Muscle of leg (tissue), 16 donors: ENCODE measurements around the gene HSFX2. TPM values are rescaled to one million over a fixed set of nuclear protein-coding genes. Genes with fewer than 3 reads are reported as not detected.
"Not testable (repeated sequence)": the region's sequence is repeated elsewhere in the genome, so short reads cannot be mapped to it uniquely, and the experiment has no call there.

Experiments
- DNase-seq: peaks from one replicate; pipeline ENCODE4 v3.0.0; 2013
- H3K27ac ChIP-seq: one replicate; pipeline ENCODE4 v1.5.1; 2013; ENCODE audit warnings: mild to moderate bottlenecking, low read length, control low read depth
- H3K27me3 ChIP-seq: one replicate; pipeline ENCODE4 v1.6.1; 2013; ENCODE audit warnings: low read length; ENCODE audit not compliant: control insufficient read depth, insufficient read depth
- H3K36me3 ChIP-seq: one replicate; pipeline ENCODE4 v1.6.1; 2013; ENCODE audit warnings: low read length; ENCODE audit not compliant: control insufficient read depth, insufficient read depth
- H3K4me1 ChIP-seq: one replicate; pipeline ENCODE4 v1.6.1; 2013; ENCODE audit warnings: low read length; ENCODE audit not compliant: control insufficient read depth, insufficient read depth
- H3K4me3 ChIP-seq: one replicate; pipeline ENCODE4 v1.5.1; 2013; ENCODE audit warnings: low read length, control low read depth
- H3K9me3 ChIP-seq: replicated peaks from 2 replicates; pipeline ENCODE4 v1.6.1; 2013; ENCODE audit warnings: low read depth, low read length; ENCODE audit not compliant: control insufficient read depth
- WGBS: methylation state at CpG from one replicate; pipeline ENCODE4 v1.1.5; 2013; ENCODE audit warnings: missing lambda C conversion rate; ENCODE audit not compliant: insufficient coverage; 5-methylcytosine and 5-hydroxymethylcytosine counted together
- long read RNA-seq, 11 donors: transcript quantifications; one replicate each; lab custom pipeline, GENCODE V29; 2026
- polyA plus RNA-seq, 8 donors: library from polyadenylated mRNA; unstranded; fragments of 120-200 nt; gene quantifications; one replicate each; pipeline versions ENCODE4 v1.2.1 to v1.2.3, GENCODE V29; 2013; ENCODE audit warnings: inconsistent platforms in 1 of 8, low replicate concordance in 1 of 8; ENCODE audit not compliant: insufficient read length in 8 of 8, insufficient read depth in 1 of 8
- total RNA-seq: library from RNA; stranded (reverse); fragments of 120-200 nt; gene quantifications from one replicate; pipeline ENCODE4 v1.2.4, GENCODE V29; 2013

The HSFX2 gene
- 0.75 TPM for total RNA-seq
- 1 to 10 TPM in 1 of 8 donors, under 1 TPM in 7; 0.37 to 1.2 (median 0.71) TPM for polyA plus RNA-seq
- long read RNA-seq, donor 1, result 0 reads
- long read RNA-seq, donor 2, result 0 reads
- long read RNA-seq, donor 3, result 0 reads
- long read RNA-seq, donor 4, result 0 reads
- long read RNA-seq, donor 5, result 0 reads
- long read RNA-seq, donor 6, result 0 reads
- long read RNA-seq, donor 7, result 0 reads
- long read RNA-seq, donor 8, result 0 reads
- long read RNA-seq, donor 9, result 0 reads
- long read RNA-seq, donor 10, result 0 reads
- long read RNA-seq, donor 11, result 0 reads

- not testable (repeated sequence) for H3K36me3 ChIP-seq, DNase-seq, H3K4me1 ChIP-seq, H3K4me3 ChIP-seq, H3K27ac ChIP-seq, H3K27me3 ChIP-seq, H3K9me3 ChIP-seq
- no CpG with 5 or more reads among the region's 17 CpGs for WGBS
Observed at GRCh38 chrX:149595214-149595613, at the start of gene HSFX2. HSFX2 (minus strand) TSS chrX:149595314; CDS start chrX:149594700, 614 bp downstream.

- Histone ChIP-seq H3K4me3 (no peak overlapping the region), H3K27ac (no peak overlapping the region), H3K36me3 (no peaks in the 10 kb centered on the region), H3K27me3 (peaks cover 8% of the 10 kb centered on the region), H3K4me1 (no peaks in the 10 kb centered on the region), H3K9me3 (no peaks in the 10 kb centered on the region)
- DNase-seq, result peak; percentile 13
- 63% methylated on average over 2 of the region's 4 CpGs for WGBS
Observed at GRCh38 chrX:149643496-149643895, 48.4 kb upstream of the HSFX2 start.

- Histone ChIP-seq H3K27ac (no peak overlapping the region), H3K27me3 (peaks cover 4% of the 10 kb centered on the region), H3K36me3 (no peaks in the 10 kb centered on the region), H3K9me3 (no peaks in the 10 kb centered on the region), H3K4me1 (no peaks in the 10 kb centered on the region), H3K4me3 (no peak overlapping the region)
- peak; percentile 35 for DNase-seq
- no CpG with 5 or more reads among the region's 2 CpGs for WGBS
Observed at GRCh38 chrX:149641835-149642234, 46.7 kb upstream of the HSFX2 start.

GRCh38 chrX:149641432-149641831 is 46.3 kb upstream of the HSFX2 start:
- Histone ChIP-seq H3K27me3 (peaks cover 6% of the 10 kb centered on the region), H3K27ac (no peak overlapping the region), H3K4me3 (no peak overlapping the region), H3K9me3 (no peaks in the 10 kb centered on the region), H3K4me1 (no peaks in the 10 kb centered on the region), H3K36me3 (no peaks in the 10 kb centered on the region)
- no peak for DNase-seq
- WGBS, result no CpG with 5 or more reads among the region's 3 CpGs

GRCh38 chrX:149639568-149639967 is 44.5 kb upstream of the HSFX2 start:
- no peak for DNase-seq
- Histone ChIP-seq H3K36me3 (no peaks in the 10 kb centered on the region), H3K9me3 (no peaks in the 10 kb centered on the region), H3K27me3 (peaks cover 10% of the 10 kb centered on the region), H3K4me3 (no peak overlapping the region), H3K4me1 (no peaks in the 10 kb centered on the region), H3K27ac (no peak overlapping the region)
- WGBS, result no CpG with 5 or more reads among the region's 3 CpGs

GRCh38 chrX:149638860-149639259 is 43.7 kb upstream of the HSFX2 start:
- Histone ChIP-seq H3K4me1 (no peaks in the 10 kb centered on the region), H3K4me3 (no peak overlapping the region)

GRCh38 chrX:149633511-149633910 is 38.4 kb upstream of the HSFX2 start:
- H3K4me3 ChIP-seq, result no peak overlapping the region
- no peak overlapping the region for H3K27ac ChIP-seq
- no peak for DNase-seq

More at GRCh38 chrX:149638860-149639259, 43.7 kb upstream of the HSFX2 start:
- Histone ChIP-seq H3K27me3 (peaks cover 13% of the 10 kb centered on the region), H3K36me3 (no peaks in the 10 kb centered on the region), H3K9me3 (no peaks in the 10 kb centered on the region), H3K27ac (no peak overlapping the region)
- no peak for DNase-seq

GRCh38 chrX:149631234-149632165 is 36.4 kb upstream of the HSFX2 start, which contains the start of gene TMEM185A:
TMEM185A (minus strand) TSS chrX:149631792; CDS start chrX:149631580, 212 bp downstream.
- peak within 1 kb of the TSS; percentile 82 for H3K27ac ChIP-seq
- peak within 1 kb of the TSS; percentile 53 for H3K4me3 ChIP-seq
- H3K36me3 ChIP-seq, result no peaks in the 10 kb centered on the region
- no peaks in the 10 kb centered on the region for H3K9me3 ChIP-seq
- H3K27me3 ChIP-seq, result peaks cover 25% of the 10 kb centered on the region
- DNase-seq, result peak; percentile 78
- peaks cover 9% of the 10 kb centered on the region for H3K4me1 ChIP-seq
- WGBS, result 28% methylated on average over 88 of the region's 102 CpGs

More at GRCh38 chrX:149633511-149633910, 38.4 kb upstream of the HSFX2 start:
- no peaks in the 10 kb centered on the region for H3K36me3 ChIP-seq
- peaks cover 24% of the 10 kb centered on the region for H3K27me3 ChIP-seq
- peaks cover 9% of the 10 kb centered on the region for H3K4me1 ChIP-seq
- no peaks in the 10 kb centered on the region for H3K9me3 ChIP-seq

- H3K9me3 ChIP-seq, result no peaks in the 10 kb centered on the region
- peaks cover 9% of the 10 kb centered on the region for H3K4me1 ChIP-seq
- WGBS, result 21% methylated on average over 12 of the region's 16 CpGs
- peak; percentile 68 for DNase-seq
- H3K36me3 ChIP-seq, result no peaks in the 10 kb centered on the region
- H3K27ac ChIP-seq, result peak overlapping the region; percentile 82
- H3K4me3 ChIP-seq, result peak overlapping the region; percentile 53
- peaks cover 25% of the 10 kb centered on the region for H3K27me3 ChIP-seq
Observed at GRCh38 chrX:149630681-149631233, 35.6 kb upstream of the HSFX2 start.
